HG03025 (cell line): Measurements from ENCODE around the gene AOPEP.

Source experiments
- ATAC-seq: cut with Tn5 transposase; IDR thresholded peaks from one replicate; pipeline ENCODE4 v1.9.1; 2021; ENCODE audit warnings: mild to moderate bottlenecking, moderate library complexity; ENCODE audit not compliant: unreplicated experiment, low FRiP score

AOPEP gene

DNA sequence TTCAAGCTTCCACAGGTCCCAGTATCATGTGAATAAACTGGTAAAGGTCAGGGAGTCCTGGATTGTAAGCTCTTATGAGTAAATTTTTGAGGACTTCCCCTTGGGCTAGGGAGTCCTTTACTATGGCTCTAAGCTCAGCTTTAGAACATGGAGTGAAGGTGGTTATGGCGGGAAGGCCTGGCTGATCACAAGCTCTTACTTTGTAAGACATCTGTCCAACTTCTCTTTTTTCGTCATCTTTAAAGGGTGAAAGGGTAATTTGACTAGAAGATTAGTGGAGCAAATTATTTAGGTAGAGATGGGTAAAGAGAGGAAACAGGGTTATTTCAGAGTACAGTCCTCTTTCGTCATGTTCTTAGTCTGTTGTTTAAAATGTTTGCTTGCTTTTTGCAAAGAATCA is 155.4 kb downstream of the AOPEP start:
- ATAC-seq = no peak

GRCh38 chr9:94882966-94883641 is 156.6 kb downstream of the AOPEP start:
- ATAC-seq = no peak

GRCh38 chr9:94885854-94886447 is 159.5 kb downstream of the AOPEP start:
- no peak for ATAC-seq

DNA sequence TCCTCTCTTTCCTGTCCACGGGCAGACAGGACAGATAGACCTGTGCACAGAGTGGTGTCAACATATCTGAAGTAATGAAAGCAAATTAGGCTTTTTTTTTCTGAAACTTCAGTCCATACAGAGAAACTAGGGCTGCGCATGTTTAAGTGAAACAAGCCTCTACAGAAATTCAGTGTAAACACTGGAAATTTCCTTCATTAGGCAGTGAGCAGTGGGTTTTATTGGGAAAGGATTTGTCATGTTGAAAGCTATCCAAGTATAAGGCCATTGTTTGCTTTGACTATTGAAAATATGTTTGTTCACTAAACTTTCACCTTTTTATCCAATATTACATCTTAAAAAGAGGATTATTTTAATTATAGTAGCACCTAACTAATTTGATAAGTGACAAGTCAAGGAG is 161.2 kb downstream of the AOPEP start:
- no peak for ATAC-seq

- ATAC-seq = no peak
These were observed 162.3 kb downstream of the AOPEP start for GRCh38 chr9:94888775-94889174.

GRCh38 chr9:94889628-94890027 is 163.1 kb downstream of the AOPEP start:
- no peak for ATAC-seq

GRCh38 chr9:94891183-94891582 is 164.7 kb downstream of the AOPEP start:
- no peak for ATAC-seq

DNA sequence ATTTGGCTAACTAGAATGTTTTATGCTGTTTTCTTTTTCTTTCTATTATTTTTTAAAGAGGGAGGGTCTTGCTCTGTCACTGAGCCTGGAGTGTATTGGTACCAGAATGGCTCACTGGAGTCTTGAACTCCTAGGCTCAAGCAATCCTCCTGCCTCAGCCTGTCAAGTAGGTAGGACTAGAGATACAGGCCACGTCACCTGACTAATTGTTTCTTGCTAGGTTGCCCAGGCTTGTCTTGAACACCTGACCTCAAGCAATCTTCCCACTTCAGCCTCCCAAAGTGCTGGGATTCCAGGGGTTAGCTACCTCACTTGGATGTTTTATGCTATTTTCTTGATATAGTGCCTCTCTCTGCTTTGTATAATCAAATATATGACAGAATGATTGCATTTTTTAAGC is 166.2 kb downstream of the AOPEP start:
- ATAC-seq = no peak

DNA sequence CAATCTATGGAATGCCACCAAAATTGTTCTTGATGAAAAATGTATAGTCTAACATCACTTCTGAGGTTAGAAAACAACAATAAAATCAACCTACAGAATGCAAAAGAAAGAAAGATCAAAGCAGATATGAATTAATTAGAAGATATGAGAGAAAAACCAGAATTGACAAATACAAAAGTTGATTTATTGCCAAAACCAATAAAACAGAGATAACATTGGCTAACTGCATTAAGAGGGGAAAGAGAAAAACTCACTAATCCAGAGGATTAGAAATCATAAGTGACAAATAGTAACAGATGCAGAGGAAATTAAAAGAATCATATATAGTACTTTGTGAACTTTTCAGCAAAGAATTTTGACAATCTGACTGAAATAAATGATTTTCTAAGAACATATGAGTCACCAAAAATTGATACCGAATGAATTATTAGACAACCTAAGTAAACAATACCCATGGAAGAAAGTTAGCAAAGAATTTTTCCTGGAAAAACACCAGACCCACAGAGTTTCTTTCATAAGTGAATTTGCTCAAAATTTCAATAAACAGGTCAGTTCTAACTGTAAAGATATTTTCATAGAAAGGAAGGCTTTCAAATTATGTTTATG is 167.7 kb downstream of the AOPEP start:
- no peak for ATAC-seq

- no peak for ATAC-seq
These were observed 169.2 kb downstream of the AOPEP start for GRCh38 chr9:94895668-94896067.

DNA sequence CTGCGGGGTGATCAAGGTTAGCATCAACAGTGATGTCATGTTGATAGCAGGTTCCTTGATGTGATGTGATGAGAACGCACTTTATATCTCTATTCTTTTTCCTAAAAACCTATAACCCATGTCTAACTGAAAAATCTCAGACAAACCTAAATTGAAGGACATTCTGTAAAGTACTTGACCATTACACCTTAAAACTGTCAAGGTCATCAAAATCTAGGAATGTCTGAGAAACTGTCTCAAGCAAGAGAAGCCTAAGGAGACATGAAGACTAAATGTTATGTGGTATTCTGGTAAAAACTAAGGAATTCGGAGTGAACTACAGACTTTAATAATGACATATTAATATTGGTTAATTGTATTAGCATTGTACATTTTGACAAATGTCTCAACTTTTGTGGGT is 170.0 kb downstream of the AOPEP start:
- ATAC-seq = no peak

- ATAC-seq = no peak
These were observed 173.1 kb downstream of the AOPEP start for GRCh38 chr9:94899464-94900221.

DNA sequence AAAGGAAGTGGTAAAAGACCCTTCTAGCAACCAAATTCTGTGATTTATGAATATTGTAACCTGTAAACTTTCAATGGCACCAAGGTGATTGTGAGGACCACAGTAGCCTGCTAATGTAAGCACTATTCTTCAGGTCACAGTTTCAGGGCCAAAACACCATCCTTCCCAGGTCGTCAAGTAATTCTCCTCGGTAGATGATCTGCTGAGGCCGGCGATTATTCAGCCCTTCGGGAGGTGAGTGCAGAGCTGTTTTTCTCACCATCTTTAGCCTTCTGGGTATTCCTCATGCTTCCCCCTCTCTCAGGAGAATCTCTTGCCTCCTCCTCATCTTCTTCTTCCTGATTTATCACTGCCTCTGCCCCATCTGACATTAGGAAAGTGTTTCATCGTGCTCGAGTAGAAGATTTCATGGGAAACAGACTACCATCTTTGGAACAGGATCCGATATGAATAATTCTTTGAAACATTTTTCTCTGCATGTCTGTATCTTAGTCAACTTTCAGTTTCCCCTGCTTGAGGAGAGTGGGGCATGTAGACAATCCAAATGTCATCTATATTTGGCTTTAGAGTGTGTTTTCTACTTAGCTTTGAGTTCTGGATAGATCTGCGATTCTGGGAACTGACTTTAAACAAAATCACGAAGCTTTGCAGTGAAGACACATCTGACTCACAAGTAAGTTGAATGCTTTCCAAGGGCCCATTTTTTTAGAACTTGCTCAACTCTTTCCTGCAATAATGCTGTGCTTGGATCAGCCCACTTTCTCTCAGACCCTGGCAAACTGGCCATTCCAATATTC is 173.9 kb downstream of the AOPEP start:
- ATAC-seq = no peak

DNA sequence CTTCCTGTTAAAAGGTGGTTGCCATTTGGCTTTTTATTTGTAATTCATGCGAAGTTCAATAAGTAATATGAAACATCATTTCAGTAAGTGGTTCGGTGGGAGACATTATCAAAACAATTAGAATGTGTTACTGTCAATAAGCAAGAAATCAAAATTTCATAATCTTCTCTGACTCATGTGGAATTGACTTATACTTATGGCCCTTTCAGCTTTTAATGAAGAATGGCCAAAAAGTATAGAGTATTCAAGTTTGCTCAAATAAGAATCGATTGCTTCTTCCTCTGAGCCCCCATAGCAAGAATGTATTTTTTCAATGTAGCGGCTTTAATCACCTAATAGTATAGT is 174.5 kb downstream of the AOPEP start:
- ATAC-seq = no peak

GRCh38 chr9:94903961-94904421 is 177.5 kb downstream of the AOPEP start:
- ATAC-seq = no peak

DNA sequence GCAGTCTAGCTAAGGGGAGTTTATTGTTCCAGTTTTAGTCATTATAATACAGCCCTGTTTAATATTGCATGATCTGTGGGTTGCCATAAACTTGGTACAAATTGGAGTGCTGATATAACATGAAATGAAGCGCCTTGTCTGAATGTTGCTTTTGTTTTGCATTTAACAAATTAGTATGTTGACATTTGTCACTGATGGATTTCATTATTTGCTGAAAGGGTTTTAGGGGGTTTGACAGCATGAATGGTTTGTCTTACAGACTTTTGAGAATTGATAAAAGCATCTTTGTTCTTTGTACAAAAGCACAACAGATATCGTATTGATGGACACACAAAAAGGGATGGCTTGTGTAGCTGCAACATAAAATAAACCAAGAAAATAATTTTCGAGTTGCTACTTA is 178.3 kb downstream of the AOPEP start:
- ATAC-seq = no peak

DNA sequence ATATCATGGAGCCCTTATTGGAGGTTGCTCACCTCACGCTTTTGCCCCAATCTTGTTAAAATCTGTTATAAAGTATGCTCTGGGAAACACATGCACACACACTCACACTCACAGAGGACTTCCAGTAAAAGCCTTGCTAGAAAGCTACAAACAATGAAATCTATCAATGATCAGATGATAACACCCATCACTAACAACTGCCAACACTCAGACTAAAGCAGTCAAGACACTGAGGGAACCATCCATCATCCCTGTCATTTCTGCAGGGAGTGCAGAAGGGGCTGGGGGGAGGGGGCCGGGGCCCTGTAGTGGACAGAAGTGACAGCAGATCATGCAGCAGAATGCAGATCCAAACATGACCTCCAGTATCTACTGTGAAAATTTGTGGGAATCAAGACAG is 179.1 kb downstream of the AOPEP start:
- ATAC-seq = no peak

GRCh38 chr9:94906181-94906580 is 179.7 kb downstream of the AOPEP start:
- no peak for ATAC-seq

DNA sequence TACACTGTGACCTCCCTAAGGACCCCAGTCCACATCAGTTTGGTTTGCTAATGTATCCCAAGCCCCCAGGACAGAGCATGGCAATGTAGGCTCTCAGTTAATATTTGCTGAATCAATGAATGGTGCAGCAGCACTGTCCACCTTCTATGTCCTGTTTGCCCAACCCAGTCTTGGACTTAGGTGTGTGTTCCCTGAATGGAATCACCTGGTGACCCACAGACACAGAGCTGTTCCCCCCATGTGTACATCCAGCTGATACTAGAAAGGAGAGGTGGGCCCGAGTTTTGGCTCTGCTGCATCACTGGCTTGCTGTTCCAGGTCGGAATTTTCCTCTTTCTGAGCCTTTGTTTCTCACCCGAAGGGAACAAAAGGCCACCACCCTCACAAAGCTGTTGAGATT is 180.2 kb downstream of the AOPEP start:
- ATAC-seq = no peak

GRCh38 chr9:94907264-94907936 is 180.9 kb downstream of the AOPEP start:
- no peak for ATAC-seq
